Right ventricle myocardium superior (tissue), 1 donor: ENCODE measurements around the gene AATF. TPM values are rescaled to one million over a fixed set of nuclear protein-coding genes. Genes with fewer than 3 reads are reported as not detected.

Source experiments
- ATAC-seq: fragments of 200-7000 bp; cut with Tn5 transposase; one replicate; pipeline ENCODE4 v1.9.1; 2020; ENCODE audit warnings: mild to moderate bottlenecking; ENCODE audit not compliant: poor library complexity
- DNase-seq: peaks from one replicate; pipeline ENCODE4 v3.0.0-alpha.2; 2020
- intact Hi-C: fragments of 100-400 bp; cut with DNase I; formaldehyde crosslinking; loops from one replicate; pipeline ENCODE4 v1.11.2; 2022
- total RNA-seq: library from RNA; stranded (reverse); fragmentation: NEBNext Ultra II Directional; extraction: Animal tissue kit (Norgen Biotek cat#: 25700); gene quantifications from one replicate; pipeline ENCODE4 v1.2.1, GENCODE V29; 2021
- donor health status: DM: no; HTN: yes; CAD: no; lungs with severe emphysema.

Gene AATF
- total RNA-seq, 1 donor from 2014 or later: 26.9 TPM

DNA sequence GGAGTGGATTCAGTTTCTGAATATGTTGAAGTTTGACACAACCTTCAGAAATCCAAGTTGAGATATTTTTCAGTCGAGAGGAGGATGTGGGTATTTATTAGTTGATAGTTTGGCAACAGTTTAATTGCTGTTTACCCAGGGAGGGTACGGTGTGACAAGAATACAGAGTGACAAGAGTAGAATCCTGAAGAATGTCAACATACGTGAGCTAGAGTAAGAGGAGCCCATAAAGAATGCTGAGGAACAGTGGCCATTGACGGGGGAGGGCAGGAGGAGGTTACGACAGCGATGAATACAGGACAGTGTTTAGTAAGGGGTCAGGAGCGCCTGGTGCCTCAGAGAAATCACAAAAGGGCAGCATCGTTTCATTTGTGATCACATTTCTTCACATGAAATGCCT lies 76.5 kb downstream of the AATF start:
- no peak for ATAC-seq
- intact Hi-C loops: no loop called here
- DNase-seq: no peak

DNA sequence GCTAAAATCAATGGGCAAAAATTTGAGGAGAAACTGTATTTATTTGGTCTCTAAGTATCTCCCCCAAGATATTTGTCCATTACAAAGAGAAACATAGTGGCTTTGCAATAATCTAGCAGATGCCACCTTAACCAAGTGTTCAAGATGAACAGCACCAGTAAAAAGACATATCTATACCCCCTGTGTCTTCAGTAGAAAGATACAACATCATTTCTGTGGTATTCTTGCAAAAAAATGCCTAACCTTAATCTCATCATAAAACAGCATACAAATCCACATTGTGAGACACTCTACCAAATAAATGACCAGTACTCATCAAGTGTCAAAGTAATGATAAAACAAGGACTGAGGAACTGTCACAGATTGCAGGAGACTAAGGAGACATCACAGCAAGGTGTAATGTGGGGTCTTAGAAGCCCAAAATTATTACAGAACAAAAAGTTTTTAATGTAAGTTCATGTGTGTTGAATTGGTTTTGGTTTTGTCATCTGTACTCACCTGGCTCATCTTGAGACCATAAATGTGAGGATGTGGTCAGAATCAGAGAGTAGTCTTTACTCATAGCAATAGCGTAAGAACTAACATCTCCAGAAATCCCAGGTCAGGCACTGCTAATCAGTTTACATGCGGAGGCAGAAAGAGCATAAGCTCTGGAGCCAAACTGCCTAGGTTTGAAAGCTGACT lies 77.2 kb downstream of the AATF start:
- intact Hi-C loops: no loop called here
- ATAC-seq: no peak

DNA sequence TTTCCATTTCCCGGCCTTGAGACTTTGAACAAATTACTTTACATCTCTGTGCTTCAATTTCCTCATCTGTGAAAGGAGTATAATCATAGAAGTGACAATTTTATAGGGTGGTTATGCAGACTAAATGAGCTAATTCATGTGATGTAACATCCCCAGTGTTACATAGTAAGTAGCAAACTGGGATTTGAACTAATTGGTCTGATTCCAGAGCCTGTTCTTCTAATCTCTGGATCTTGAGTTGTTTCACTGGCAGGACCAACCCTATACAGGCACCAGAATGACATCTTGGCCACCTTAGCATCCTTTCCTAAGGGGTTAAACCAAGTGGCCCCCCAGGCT lies 77.7 kb downstream of the AATF start:
- no peak for ATAC-seq
- intact Hi-C loops: no loop called here

More for the DNA sequence above, 77.2 kb downstream of the AATF start:
- no peak for DNase-seq

DNA sequence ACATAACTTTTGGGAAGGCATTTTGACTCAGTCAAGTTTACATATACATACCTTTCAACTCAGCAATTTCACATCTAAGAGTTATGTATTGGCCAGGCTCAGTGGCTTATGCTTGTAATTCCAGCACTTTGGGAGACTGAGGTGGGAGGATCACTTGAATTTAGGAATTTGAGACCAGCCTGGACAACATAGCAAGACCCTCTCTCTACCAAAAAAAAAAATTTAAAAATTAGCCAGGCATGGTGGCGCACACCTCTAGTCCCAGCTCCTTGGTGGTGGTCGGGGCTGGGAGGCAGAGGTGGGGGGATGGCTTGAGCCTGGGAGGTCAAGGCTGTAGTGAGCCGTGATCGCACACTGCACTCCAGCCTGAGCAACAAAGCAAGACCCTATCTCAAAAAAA lies 79.3 kb downstream of the AATF start:
- DNase-seq: no peak
- ATAC-seq: no peak
- intact Hi-C loops: no loop called here

More for the DNA sequence above, 77.7 kb downstream of the AATF start:
- no peak for DNase-seq

DNA sequence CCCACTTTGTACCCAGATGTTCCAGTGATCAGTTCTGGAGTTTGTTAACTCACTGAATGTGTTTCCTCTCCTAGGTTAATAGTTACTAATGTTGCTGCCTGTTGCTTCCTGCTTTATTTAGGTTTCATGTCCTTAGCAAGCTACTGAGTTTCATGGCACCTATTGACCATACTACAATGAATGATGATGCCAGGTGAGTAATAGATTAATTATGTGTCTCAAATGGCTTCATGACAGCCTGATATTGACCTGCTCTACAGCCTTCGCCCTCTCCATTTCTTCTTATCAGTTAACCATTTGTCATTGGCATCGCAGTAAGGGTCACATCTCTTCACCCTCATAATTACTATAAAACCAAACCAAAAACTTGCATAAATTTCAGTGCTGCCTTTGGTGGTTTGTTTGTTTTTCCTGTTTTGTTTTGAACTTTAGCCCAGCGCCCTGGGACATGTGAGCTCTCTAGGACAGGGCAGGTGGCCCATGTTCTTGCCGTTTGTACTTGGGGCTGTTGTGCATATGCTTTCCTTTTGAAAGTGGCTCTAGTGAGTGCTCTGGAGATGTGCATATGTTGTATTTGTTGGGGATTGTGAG lies 82.8 kb downstream of the AATF start:
- DNase-seq (no peak), ATAC-seq (no peak)
- intact Hi-C loops: no loop called here

GRCh38 chr17:37037590-37038155 lies 88.9 kb downstream of the AATF start:
- DNase-seq: no peak
- no peak for ATAC-seq
- intact Hi-C loops: no loop called here

DNA sequence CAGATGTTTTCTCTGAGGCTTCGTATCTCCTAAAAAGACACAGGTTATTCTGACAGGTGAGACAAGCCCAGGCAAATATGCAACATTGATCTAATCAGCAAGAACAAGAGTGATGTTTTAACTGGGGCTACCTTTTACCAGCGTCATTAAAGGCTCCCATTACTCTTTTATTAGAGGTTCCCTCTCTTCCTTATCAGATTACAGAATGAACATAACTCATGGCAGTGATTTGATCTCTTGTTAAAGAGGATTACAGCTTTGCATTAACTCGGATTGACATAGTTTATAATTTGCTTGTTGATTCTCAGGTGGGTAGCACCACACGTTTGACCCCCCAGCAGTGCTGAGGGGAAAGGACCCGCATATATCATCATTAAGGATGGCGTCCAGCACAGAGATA lies 90.5 kb downstream of the AATF start:
- intact Hi-C loops: no loop called here
- DNase-seq (no peak), ATAC-seq (no peak)

GRCh38 chr17:37041932-37042331 lies 93.2 kb downstream of the AATF start:
- ATAC-seq: no peak
- DNase-seq: no peak
- intact Hi-C loops: no loop called here

- ATAC-seq (no peak), DNase-seq (no peak)
- intact Hi-C loops: no loop called here
These were observed 94.4 kb downstream of the AATF start for GRCh38 chr17:37043201-37043600.

- ATAC-seq (no peak), DNase-seq (no peak)
- intact Hi-C loops: loop anchor here (5.0 kb wide), 1 partner anchor 413 kb away; no protein-coding TSS in a partner anchor
These were observed 96.7 kb downstream of the AATF start for GRCh38 chr17:37045351-37045922.

DNA sequence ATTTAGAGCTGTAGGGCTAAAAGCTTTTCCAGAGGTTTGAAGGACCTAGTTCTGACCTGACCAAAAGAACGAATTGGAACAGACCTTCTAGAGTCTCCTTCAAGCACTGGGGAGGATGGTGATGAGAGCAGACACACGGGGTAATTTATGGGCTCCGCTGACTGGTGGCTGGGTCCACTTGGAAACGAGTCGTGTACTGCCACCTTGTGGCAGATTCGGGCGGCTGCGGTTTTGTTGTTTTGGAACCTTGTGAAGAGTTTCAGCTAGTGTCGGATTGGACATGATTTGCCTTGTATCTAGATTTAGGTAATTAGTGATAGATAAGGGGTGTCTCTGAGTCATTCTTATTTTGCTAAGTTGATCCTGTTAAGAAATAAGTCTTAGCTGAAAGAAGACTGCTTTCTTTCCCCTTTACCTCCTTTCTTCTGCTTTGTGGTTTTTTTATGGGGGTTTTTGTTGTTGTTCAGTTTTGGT lies 98.9 kb downstream of the AATF start:
- peak; percentile 84 for DNase-seq
- peak; percentile 86 for ATAC-seq

DNA sequence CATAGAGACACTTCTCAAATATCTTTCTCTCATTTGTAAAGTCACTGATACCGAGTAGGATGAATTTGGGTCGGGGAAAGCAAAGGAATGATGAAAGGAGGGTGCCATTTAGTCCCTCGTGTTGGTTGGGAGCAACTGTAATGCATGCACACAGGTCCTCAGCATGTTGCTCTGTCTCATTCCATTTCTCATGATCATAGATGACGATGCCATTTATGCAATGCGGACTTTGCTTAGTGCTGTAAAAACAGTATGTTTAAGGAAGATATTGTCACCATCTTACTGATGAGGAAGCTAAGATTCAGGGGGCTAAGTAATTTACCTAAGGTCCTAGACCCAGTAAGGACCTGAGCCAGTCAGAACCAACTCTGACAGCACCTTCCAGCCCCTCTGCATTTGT lies 100.1 kb downstream of the AATF start:
- ATAC-seq: no peak
- intact Hi-C loops: loop anchor here (5.0 kb wide), 1 partner anchor 417 kb away; no protein-coding TSS in a partner anchor
- DNase-seq: no peak

More for the DNA sequence above, 98.9 kb downstream of the AATF start:
- intact Hi-C loops: loop anchor here (5.0 kb wide), 1 partner anchor 415 kb away; no protein-coding TSS in a partner anchor

- intact Hi-C loops: no loop called here
- no peak for DNase-seq
- no peak for ATAC-seq
These were observed 102.2 kb downstream of the AATF start for GRCh38 chr17:37050920-37051319.

- intact Hi-C loops: no loop called here
- ATAC-seq (no peak), DNase-seq (no peak)
These were observed 102.6 kb downstream of the AATF start for GRCh38 chr17:37051381-37051780.

GRCh38 chr17:37051833-37052232 lies 103.1 kb downstream of the AATF start:
- DNase-seq: no peak
- intact Hi-C loops: no loop called here
- no peak for ATAC-seq

- intact Hi-C loops: no loop called here
- no peak for DNase-seq
- no peak for ATAC-seq
These were observed 103.7 kb downstream of the AATF start for GRCh38 chr17:37052450-37052849.

- ATAC-seq: no peak
- no peak for DNase-seq
- intact Hi-C loops: no loop called here
These were observed 106.1 kb downstream of the AATF start for GRCh38 chr17:37054894-37055293.

DNA sequence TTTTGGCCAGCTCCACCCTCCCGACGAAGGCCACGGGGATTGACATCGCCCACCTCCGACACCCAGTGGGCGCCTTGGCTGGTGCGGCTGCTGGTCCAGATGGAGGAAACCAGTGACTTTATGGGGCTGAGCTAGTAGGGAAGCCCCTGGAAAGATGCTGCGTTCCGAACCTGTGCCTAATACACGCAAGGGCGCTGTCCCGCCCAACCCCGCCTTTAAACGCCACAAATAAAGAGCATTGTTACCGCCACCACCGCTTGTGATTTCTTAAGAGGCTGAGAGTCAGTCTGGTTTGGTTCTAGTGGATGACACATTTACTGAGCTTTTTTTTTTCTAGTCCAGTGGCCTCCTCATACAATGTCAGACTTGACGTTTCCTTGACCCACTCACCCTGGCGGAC lies 107.9 kb downstream of the AATF start:
- no peak for ATAC-seq
- DNase-seq: no peak
- intact Hi-C loops: no loop called here

DNA sequence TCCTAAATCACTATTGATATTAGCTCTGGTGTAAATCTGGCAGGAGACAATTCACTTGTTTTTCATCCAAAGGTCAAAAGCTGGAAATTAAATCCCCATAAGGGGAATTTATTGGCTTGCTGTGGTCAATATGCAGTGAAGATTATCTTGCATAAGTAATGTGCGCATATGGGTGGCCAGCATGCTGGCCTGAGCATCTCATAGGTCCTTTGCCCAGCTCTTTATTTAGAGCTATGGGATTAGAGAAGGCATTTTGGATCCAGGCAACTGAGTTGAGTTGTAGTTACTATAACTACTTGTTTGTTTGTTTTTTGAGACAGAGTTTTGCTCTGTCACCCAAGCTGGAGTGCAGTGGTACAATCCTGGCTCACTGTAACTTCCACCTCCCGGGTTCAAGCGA lies 110.7 kb downstream of the AATF start:
- ATAC-seq: no peak
- intact Hi-C loops: no loop called here

DNA sequence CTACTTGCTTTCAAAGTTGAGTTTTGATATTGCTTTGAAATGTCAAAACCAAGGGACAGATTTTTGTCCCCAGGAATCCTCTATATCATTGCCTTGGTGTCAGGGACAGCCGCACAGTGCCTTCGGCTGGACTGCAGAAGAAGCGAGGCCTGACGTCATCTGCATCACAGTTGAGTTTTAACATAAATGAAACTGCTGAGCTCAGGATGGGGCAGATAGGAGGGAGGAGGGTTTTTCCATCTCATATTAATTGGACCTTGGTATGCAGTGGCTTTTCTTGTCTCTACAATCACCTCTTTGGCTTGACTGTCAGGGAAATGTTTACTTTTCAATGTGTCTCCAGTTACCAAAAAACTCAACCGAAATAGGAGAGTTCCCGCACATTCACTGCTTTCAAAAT lies 111.3 kb downstream of the AATF start:
- intact Hi-C loops: no loop called here
- ATAC-seq (no peak), DNase-seq (no peak)

More for the DNA sequence above, 110.7 kb downstream of the AATF start:
- DNase-seq: no peak
